ENCODE data around the gene CHRNA4.
"Not testable (repeated sequence)": the region's sequence is repeated elsewhere in the genome, so short reads cannot be mapped to it uniquely, and the experiment has no call there.

Gene CHRNA4

GRCh38 chr20:63350196-63350595, 11.0 kb downstream of the CHRNA4 start:
- no peak for DNase-seq (ENCODE audit: low read depth in 2 of 2, low spot score in 1 of 2)

DNA sequence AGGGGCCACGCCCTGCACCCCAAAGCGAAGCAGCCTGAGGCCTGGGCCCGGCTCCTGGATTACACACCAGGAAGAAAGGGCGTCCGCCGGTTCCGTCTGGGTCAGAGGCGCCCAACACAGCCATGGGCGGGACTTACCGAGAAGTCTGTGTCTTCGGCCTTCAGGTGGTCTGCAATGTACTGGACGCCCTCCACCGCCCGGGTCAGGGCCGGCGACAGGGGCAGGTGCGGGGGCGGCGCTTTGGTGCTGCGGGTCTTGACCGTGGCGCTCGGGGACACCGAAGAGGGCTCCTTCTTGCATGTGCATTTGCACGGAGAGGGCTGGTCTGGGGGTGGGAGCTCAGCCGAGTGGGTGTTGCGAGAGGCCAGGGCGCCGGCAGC, 11.6 kb downstream of the CHRNA4 start:
- no peak for DNase-seq (ENCODE audit: low read depth in 2 of 2, low spot score in 1 of 2)

- DNase-seq (ENCODE audit: low read depth in 2 of 2, low spot score in 1 of 2), result no peak
Observed at GRCh38 chr20:63348828-63349515, 12.2 kb downstream of the CHRNA4 start.

- DNase-seq (ENCODE audit: low read depth in 2 of 2, low spot score in 1 of 2), result no peak
Observed at GRCh38 chr20:63347950-63348827, 13.0 kb downstream of the CHRNA4 start.

- DNase-seq (ENCODE audit: low read depth in 2 of 2, low spot score in 1 of 2), result no peak
Observed at GRCh38 chr20:63347081-63347741, 13.9 kb downstream of the CHRNA4 start.

GRCh38 chr20:63346131-63347080, 14.7 kb downstream of the CHRNA4 start:
- no peak for DNase-seq (ENCODE audit: low read depth in 2 of 2, low spot score in 1 of 2)

- DNase-seq (ENCODE audit: low read depth in 2 of 2, low spot score in 1 of 2), result no peak
Observed at GRCh38 chr20:63345328-63346100, 15.6 kb downstream of the CHRNA4 start.

GRCh38 chr20:63344616-63345327, 16.4 kb downstream of the CHRNA4 start:
- no peak for DNase-seq (ENCODE audit: low read depth in 2 of 2, low spot score in 1 of 2)

DNA sequence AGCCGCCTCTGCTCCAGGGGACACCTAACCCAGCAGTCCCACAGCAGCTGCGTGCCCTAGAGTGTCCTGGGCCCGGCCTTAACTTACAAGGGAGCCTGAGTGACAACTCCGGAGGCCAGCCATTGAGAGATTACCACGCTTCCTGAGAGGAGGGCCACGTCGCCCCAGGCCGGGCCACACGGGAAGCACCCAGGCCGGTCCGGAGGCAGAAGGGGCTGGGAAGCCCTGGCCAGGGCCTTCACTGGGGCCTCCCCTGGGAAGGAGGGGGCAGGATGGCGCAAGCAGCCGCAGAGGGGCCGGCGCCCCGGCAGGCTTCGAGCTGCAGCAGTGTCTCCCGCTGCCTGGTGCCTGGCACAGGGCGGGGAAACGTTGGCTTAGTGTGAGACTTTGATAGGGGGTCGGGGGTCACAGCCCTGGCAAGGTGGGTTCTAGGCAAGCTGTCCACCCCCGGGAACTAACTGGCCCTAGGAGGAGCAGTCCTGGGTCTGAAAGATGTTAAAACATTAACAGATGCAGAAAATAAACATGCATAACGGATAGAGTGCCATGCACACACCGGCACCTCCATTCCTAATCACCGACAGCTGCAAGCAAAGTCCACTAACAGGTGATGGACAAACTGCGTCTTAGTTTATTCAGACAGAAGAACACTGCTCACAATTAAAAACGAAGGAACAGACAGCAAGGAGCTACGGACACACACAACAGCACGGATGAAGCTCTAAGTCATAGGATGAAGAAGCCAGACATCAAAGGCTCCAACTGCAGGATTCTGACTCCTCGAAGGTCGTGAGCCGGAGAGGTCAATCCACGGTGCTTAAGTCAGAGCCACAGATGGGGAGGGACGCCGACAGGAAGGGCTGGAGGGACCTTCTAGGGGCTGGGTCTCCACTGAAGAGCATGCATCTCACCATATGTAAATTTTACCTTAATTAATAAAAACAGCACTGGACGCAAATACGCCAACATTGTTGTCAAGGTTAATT, 17.4 kb downstream of the CHRNA4 start:
- no peak for DNase-seq (ENCODE audit: low read depth in 2 of 2, low spot score in 1 of 2)

DNA sequence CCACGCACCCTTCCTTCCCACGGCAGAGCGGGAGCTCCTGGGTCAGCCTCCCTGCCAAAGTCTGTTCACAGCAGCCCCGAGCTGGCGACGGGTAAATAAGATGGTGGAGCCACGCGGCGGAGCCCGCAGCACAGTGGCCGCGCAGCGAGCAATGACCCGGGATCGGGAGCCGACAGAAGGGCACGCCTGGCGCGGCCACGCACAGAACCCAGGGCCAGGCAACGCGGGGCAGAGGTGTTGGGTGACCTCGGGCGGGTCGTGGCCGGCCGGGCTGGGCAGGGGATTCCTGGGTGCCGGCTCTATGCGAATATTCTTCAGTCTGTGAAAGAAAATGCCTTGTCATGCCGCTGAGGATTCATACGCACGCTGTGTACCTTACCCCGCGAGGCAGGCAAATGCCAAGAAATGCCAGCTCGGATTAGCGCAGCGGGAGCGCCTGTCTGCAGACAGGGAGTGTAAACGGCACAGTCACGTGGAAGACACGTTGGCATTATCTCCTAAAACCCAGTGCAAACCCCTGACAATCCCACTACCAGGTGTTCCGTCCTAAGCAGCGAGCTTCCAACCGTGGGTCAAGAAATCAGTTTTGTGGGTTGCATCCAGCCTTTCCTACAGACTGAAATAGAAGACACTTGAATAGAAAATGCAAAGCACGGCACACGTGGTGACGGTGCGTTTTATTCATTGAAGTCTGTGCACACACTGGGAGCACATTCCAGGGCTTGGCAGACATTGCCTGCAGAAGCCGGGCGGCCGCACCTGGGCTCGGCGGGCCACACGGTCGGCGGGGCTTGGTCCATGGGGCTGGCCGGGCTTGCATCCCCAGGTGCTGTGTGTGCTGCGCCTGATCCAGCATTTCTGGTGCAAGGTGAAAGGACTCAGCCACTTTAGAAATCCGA, 18.3 kb downstream of the CHRNA4 start:
- DNase-seq (ENCODE audit: low read depth in 2 of 2, low spot score in 1 of 2), result no peak

DNA sequence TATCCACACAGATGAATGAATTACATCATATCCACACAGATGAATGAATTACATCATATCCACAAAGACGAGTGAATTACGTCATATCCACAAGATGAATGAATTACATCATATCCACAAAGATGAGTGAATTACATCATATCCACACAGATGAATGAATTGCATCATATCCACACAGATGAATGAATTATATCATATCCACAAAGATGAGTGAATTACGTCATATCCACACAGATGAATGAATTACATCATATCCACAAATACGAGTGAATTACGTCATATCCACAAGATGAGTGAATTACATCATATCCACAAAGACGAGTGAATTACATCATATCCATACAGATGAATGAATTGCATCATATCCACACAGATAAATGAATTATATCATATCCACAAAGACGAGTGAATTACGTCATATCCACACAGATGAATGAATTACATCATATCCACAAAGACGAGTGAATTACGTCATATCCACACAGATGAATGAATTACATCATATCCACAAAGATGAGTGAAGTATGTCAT, 20.9 kb downstream of the CHRNA4 start:
- not testable (repeated sequence) for DNase-seq (ENCODE audit: low read depth in 2 of 2, low spot score in 1 of 2)

GRCh38 chr20:63339154-63340094, 21.7 kb downstream of the CHRNA4 start:
- not testable (repeated sequence) for DNase-seq (ENCODE audit: low read depth in 2 of 2, low spot score in 1 of 2)

DNA sequence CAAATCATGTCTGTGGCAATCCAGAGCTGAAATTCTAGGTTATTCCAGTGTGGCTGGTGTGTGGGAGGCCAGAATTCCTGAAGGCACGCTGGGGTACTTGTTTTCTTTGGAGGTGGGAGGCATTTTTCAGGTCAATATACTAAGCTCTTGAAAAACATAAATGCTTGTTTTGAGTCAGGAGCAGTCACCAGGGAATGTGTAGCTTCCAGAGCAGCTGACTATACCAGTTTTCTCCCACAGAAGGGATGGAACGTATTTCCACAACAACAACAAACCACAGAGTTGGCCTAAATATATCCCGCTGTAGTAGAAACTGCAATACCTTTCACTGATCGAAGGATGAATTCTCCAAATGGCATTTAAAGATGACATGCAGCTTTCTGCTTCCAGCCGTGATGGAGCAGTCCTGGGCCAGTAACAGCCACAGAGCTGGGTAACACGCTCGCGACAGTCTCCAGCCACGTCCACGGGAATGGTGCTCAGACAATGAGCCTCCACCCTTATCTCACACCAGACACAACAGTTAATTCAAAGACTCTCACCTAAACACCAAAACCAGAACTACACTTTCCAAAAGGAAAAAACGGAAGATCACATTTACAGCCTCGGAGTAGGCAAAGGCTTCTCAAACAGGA, 23.2 kb downstream of the CHRNA4 start:
- no peak for DNase-seq (ENCODE audit: low read depth in 2 of 2, low spot score in 1 of 2)

- no peak for DNase-seq (ENCODE audit: low read depth in 2 of 2, low spot score in 1 of 2)
Observed at GRCh38 chr20:63336232-63336752, 24.9 kb downstream of the CHRNA4 start.

- no peak for DNase-seq (ENCODE audit: low read depth in 2 of 2, low spot score in 1 of 2)
Observed at GRCh38 chr20:63335711-63336110, 25.4 kb downstream of the CHRNA4 start.

Data from stimulated activated CD8-positive, alpha-beta memory T cell treated with anti-CD3 and anti-CD28 coated beads, Interleukin-4, amount 100 ng/mL, for 4 hours (primary cell).